GM12872 (cell line): ENCODE results near the gene IL10RB.

Experiments
- TF ChIP-seq, protein P1 (sequence below): IDR thresholded peaks from 3 replicates; pipeline ENCODE4 v1.5.1; 2011; ENCODE audit warnings: low read depth, mild to moderate bottlenecking, low read length, moderate library complexity; ENCODE audit not compliant: insufficient read depth

Gene IL10RB

DNA sequence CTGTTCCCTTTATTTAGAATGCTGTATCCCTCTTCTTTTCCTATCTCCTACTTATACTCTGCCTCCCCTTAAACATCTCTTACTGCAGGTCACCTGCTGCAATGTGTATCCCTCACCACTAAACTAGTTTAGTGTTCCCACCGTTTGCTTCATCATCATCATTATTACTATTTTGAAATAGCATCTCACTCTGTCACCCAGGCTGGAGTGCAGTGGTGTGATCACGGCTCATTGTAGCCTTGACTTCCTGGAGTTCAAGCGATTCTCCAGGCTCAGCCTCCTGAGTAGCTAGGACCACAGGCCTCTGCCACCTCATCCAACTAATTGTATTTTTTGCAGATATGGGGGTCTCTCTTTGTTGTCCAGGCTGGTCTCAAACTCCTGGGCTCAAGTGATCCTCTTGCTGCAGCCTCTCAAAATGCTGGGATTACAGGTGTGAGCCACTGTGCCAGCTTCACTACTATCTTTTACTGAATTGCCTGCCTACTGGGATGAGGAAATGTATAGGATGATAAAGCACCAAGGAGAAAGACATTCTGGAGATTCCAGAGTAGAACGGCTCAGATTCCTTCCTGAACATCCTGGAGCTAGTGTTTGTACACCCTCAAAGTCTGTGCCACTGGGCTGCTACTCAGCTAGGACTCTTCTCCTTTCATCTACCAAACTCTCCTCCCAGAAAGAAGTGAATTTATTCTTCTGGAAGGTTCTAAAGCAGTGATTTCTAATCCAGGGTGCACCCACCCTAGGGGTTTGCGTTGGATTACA lies 50.0 kb downstream of the IL10RB start:
- TF ChIP-seq, protein P1, sequence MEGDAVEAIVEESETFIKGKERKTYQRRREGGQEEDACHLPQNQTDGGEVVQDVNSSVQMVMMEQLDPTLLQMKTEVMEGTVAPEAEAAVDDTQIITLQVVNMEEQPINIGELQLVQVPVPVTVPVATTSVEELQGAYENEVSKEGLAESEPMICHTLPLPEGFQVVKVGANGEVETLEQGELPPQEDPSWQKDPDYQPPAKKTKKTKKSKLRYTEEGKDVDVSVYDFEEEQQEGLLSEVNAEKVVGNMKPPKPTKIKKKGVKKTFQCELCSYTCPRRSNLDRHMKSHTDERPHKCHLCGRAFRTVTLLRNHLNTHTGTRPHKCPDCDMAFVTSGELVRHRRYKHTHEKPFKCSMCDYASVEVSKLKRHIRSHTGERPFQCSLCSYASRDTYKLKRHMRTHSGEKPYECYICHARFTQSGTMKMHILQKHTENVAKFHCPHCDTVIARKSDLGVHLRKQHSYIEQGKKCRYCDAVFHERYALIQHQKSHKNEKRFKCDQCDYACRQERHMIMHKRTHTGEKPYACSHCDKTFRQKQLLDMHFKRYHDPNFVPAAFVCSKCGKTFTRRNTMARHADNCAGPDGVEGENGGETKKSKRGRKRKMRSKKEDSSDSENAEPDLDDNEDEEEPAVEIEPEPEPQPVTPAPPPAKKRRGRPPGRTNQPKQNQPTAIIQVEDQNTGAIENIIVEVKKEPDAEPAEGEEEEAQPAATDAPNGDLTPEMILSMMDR, result no peak

DNA sequence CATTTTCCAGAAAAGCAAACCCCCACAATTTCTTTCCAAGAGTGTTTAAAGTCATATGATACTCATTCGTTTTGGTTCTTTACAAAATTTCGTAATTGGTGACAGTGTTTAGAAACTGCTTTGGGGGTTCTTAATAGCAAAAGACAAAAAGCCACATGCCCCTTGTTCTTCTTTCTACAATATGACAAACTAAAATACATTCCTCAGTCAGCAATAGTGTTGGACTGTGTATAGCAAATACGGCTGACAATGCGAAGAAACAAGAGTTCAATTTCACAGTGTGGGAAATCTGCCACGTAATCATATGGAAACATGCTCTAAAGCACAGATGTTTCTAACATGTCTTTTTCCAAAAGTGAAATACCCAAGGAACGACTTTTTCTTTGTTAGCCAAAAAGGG lies 51.0 kb downstream of the IL10RB start:
- TF ChIP-seq, protein P1, result no peak

DNA sequence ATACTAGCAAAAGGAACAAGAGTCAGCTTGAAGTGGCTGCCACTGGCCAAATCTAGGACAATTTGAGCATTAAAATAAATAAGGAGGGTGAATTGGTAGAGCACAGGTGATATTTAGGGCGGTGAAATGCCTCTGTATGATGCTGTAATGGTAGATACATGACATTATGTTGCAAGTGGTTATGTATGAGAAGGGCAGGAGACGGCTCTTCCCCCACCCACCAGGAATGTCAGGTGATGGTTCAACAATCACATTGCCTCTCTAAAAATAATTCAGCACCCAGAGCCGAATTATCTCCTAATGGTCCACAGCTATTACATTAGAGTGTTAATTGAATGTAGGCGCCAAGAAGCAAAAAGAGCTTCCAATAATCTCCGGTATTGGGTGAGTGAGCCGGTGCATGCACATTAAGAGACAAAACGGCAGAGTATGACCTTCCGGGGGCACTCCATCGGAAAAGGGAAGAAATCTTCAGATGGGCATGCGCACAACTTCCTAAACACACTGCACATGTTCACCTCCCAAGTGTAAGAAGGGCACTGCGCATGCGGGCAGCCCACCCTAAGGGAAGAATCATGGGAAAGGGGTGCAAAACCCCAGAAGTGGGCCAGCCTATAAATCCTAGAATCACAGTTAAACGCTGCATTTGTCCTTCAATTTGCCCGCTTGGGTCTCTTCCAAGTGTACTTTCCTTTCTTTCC lies 51.8 kb downstream of the IL10RB start:
- TF ChIP-seq, protein P1, result no peak

DNA sequence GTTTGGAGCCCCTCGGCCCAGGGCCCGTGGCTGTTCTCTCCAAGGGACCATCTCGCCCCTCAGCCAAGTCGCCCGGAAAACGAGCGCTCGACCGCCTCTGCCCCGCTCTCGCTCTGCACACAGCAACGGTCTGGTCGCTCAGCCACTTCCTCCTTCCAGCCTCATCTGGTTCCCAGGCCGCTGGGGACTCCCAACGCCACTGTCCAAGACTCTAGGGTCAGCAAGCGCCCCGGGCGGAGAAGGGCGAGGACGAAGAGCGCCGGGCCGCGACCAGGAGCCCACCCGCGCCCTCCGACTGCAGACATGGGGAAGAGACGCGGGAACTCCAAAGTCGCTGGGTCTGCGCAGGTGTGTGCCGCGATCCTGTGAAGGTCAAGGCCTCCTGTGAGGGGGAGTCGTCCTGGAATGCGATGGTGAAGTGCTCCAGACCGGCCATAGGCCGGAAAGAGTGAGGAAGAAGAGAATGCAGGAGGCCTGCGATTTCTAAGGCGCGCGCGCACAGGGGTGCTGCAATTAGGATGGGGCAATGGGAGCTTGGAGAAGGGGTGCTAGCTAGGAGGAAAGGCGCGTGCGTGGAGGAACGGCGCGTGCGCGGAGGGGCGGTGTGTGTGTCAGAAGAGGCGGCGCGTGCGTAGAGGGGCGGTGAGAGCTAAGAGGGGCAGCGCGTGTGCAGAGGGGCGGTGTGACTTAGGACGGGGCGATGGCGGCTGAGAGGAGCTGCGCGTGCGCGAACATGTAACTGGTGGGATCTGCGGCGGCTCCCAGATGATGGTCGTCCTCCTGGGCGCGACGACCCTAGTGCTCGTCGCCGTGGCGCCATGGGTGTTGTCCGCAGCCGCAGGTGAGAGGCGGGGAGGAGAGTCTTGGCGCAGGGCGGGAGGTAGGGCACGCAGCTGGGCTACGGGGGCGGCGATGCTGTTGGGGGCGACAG lies 58.4 kb downstream of the IL10RB start, which contains the start of gene IFNAR1:
IFNAR1 (plus strand) TSS at position 680 of the 931 bp plus-strand sequence; CDS start at position 766, 86 bp downstream.
- TF ChIP-seq, protein P1, result no peak

DNA sequence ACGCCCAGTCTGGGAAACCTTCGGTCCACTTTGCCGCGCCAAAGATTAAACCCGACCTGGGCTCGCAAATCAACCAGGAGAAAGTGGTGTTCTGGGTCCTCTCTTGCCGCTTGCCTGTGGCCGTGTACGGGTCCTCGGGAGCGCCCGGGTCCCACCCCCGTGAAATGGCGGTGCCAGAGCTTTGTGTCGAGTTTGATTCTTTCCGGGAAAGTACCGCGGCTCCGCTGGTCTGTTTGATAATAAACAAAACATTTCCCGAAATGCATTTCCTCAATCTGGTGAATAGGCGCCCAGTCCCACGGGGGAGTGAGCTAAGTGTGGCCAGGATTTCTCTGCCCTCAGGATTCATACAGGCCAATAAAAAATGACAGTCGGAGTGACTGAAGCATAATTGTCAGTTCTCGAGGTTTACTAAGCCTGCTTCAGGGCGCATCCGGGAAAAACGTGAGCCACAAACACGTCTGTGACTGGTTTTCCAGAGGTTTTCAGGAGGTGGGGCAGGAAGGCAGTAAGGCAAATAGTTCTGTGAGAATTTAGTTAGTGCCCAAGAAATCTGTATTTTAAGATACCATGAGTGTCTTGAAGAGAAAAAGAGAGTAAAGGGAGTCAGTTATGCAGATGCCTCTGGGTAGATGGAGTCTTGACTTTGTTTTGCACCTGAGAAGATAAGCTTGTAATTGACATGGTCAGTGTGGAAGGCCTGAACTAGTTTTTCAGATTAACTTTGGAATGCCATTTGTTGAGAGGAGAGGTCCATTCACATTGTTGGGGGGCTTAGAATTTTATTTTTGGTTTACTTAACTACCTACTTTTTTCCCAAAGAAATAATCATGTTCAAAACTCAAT lies 59.3 kb downstream of the IL10RB start:
- TF ChIP-seq, protein P1, result no peak

DNA sequence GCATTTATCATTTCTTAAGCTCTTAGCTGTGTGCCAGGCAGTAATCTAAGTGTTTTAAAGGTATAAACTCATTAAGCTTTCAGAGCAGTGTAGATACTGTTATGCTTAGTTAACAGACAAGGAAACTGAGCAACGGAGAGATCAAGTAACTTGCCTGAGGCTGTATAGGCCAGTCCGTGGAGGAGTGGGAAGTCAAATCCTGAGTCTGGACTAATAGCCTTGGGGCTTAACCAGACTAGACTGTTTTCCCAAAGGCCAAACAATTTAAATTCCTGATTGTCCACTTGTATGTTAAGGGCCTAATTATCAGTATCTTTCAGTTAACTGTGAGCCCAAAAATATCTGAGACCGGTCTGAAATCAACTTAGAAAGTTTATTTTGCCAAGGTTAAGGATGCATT lies 61.2 kb downstream of the IL10RB start:
- TF ChIP-seq, protein P1, result no peak
